Thoracic aorta (tissue), 2 donors: ENCODE results near the gene PKP4. TPM values are rescaled to one million over a fixed set of nuclear protein-coding genes. Genes with fewer than 3 reads are reported as not detected.

Experiments used
- ATAC-seq: fragments of 150-250 bp; one replicate; pipeline ENCODE4 v1.8.0; 2017; ENCODE audit warnings: low read depth; ENCODE audit not compliant: insufficient number of reproducible peaks, low FRiP score
- DNase-seq: peaks from one replicate; pipeline ENCODE4 v3.0.0-alpha.2; 2020; ENCODE audit warnings: low spot score
- H3K27ac ChIP-seq, 2 donors: fragments of 200-600 bp; sonication (generic); 1 replicate in 1 of 2; 2 replicates in 1 of 2; pipeline ENCODE4 v1.5.1; 2016; ENCODE audit warnings: mild to moderate bottlenecking in 2 of 2, moderate library complexity in 2 of 2
- H3K27me3 ChIP-seq: fragments of 200-600 bp; sonication (generic); replicated peaks from 2 replicates; pipeline ENCODE4 v1.6.0; 2016; ENCODE audit warnings: mild to moderate bottlenecking; ENCODE audit not compliant: insufficient read depth
- H3K36me3 ChIP-seq: fragments of 200-600 bp; sonication (generic); one replicate; pipeline ENCODE4 v1.5.1; 2016
- H3K4me1 ChIP-seq, 2 donors: fragments of 200-600 bp; sonication (generic); 1 replicate in 1 of 2; 2 replicates in 1 of 2; pipeline versions ENCODE4 v1.5.1 to v1.6.0; 2016; ENCODE audit warnings: low read depth in 2 of 2, mild to moderate bottlenecking in 1 of 2; ENCODE audit not compliant: control insufficient read depth in 1 of 2
- H3K4me3 ChIP-seq: fragments of 200-600 bp; sonication (generic); 2 replicates; pipeline ENCODE4 v1.5.1; 2016; ENCODE audit warnings: mild to moderate bottlenecking
- H3K9me3 ChIP-seq: fragments of 200-600 bp; sonication (generic); 2 replicates; pipeline ENCODE4 v1.5.1; 2016
- total RNA-seq, 2 donors: library from RNA; depleted of rRNA; stranded (reverse); fragments of >200 nt; gene quantifications; one replicate each; pipeline versions ENCODE4 v1.1.0 to v1.2.3, GENCODE V29; 2016
- TF ChIP-seq, protein P1 (sequence below): fragments of 200-600 bp; sonication (generic); IDR thresholded peaks from one replicate; pipeline ENCODE4 v1.5.1; 2019; ENCODE audit warnings: antibody characterized with exemption

Gene PKP4
- total RNA-seq, 2 donors from 2014 or later, result 28.0 to 49.1 TPM

DNA sequence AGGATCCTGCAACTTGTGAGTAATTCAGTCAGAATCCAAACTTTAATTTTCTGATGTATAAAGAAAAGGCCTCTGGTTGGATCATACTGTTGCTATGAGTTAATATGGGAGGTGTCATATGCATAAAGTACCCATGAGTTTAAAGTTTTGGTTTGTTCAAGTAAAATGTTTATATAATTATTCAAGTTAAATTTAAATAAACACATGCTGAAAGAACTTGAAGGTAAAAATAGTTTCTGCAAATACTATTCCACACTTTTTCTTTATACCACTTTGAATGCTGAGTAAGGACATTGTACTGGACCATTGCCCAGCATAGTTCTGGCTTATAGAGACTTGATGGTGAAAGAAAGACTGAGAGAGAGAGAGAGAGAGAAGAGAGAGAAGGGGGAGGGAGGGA, 30.7 kb downstream of the PKP4 start:
- DNase-seq, result no peak
- TF ChIP-seq, protein P1, sequence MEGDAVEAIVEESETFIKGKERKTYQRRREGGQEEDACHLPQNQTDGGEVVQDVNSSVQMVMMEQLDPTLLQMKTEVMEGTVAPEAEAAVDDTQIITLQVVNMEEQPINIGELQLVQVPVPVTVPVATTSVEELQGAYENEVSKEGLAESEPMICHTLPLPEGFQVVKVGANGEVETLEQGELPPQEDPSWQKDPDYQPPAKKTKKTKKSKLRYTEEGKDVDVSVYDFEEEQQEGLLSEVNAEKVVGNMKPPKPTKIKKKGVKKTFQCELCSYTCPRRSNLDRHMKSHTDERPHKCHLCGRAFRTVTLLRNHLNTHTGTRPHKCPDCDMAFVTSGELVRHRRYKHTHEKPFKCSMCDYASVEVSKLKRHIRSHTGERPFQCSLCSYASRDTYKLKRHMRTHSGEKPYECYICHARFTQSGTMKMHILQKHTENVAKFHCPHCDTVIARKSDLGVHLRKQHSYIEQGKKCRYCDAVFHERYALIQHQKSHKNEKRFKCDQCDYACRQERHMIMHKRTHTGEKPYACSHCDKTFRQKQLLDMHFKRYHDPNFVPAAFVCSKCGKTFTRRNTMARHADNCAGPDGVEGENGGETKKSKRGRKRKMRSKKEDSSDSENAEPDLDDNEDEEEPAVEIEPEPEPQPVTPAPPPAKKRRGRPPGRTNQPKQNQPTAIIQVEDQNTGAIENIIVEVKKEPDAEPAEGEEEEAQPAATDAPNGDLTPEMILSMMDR, result no peak
- Histone ChIP-seq H3K36me3 (no peaks in the 10 kb centered on the region), H3K4me3 (no peak overlapping the region), H3K27ac (no peak overlapping the region), H3K27me3 (no peaks in the 10 kb centered on the region), H3K9me3 (no peaks in the 10 kb centered on the region), H3K4me1 (peaks cover 15 to 23% of the 10 kb centered on the region in 2 donors)
- no peak for ATAC-seq

DNA sequence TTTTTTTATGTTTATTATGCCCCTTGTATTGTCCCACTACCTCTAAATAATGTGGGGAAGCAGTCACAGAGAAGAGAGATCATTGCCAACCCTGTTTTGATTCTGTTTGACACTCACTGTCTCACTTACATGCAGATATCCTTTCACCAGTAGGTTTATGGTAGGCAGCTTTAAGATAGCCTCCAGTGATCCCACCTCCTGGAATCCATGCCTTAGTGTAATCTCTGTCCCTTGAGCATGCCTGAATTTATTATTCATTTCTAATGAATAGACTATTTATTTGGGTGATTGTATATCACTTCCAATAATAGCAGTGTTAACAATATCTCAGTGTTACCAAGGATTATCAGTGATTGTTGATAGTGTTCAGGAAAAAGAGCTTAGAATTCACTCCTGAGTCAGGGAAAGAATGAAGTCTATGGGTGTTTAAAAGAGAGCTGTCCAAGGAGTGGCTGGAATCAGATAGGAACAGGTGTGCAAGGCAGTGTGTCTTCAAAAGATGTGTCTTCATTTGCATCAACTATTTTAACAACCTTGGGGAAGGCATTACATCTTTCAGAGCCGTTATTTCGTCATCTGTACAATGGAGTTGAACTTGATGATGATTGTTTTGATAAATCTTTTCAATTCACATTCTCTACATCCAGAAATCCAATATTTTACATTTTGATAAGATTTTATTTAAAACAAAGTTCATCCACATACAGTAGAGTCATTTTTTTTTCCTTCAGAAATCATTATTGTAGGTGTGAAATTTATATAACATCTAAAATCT, 31.9 kb downstream of the PKP4 start:
- no peak for DNase-seq
- H3K36me3 ChIP-seq, result no peaks in the 10 kb centered on the region
- TF ChIP-seq, protein P1, result no peak
- no peaks in the 10 kb centered on the region for H3K9me3 ChIP-seq
- ATAC-seq, result no peak
- H3K4me3 ChIP-seq, result no peak overlapping the region
- peaks cover 18 to 23% of the 10 kb centered on the region in 2 donors for H3K4me1 ChIP-seq
- H3K27me3 ChIP-seq, result no peaks in the 10 kb centered on the region
- H3K27ac ChIP-seq, result no peak overlapping the region

DNA sequence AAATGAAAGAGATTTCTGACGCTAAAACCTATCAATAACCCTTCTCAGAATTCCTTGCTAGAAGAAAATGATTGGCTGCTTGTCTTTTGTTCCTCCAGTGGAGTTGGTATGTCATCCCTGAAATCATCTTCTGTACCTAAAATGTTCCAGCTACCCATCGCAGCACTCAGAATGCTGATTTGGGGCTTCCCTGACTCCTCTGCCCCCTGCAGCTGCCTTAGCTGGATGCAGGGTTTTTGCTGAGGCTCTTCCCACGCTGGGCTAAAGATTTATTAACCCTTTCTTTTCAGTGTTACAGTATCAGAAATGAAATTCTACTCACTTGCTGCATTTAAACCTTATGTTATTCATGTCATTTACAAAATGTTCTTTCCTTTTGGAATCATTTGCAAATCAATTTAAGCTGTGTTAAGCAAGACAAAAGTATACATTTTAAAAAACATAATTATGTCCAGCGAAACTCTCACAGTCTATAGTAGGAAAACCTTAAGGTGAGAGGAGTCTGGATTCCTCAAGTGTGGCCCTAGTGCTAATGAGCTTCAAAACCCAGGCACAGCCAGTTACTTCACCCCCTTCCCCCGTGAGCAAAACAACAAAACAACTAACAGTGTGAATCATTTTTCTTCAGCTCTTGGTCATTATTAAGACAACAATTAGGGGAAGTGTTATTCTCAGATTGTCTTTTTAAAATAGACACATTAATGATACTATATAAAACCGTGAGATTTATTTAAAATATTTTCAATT, 32.8 kb downstream of the PKP4 start:
- no peak for ATAC-seq
- H3K36me3 ChIP-seq, result no peaks in the 10 kb centered on the region
- peaks cover 20 to 23% of the 10 kb centered on the region in 2 donors for H3K4me1 ChIP-seq
- TF ChIP-seq, protein P1, result no peak
- no peaks in the 10 kb centered on the region for H3K9me3 ChIP-seq
- H3K27me3 ChIP-seq, result no peaks in the 10 kb centered on the region
- H3K27ac ChIP-seq, result no peak overlapping the region
- DNase-seq, result no peak
- H3K4me3 ChIP-seq, result no peak overlapping the region

DNA sequence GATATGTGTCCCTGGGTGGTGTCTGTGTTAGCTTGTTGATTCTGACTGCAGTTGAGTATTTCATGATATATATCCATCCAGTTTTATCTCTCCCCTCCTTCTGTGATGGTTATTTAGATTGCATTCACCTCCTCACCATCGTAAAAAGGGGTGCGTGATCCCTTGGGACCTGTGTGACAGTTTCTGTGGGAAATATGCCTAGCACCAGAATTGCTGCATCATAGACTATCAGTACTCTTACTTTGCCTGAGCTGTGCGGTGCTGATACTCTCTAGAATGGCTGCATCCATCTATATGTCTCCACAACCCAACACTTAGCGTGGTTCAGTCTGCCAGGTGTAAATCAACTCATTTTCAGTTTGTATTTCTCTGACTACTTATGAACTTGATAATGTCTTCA, 34.3 kb downstream of the PKP4 start:
- no peaks in the 10 kb centered on the region for H3K9me3 ChIP-seq
- TF ChIP-seq, protein P1, result no peak
- no peaks in the 10 kb centered on the region for H3K27me3 ChIP-seq
- H3K4me1 ChIP-seq, result peaks cover 22 to 23% of the 10 kb centered on the region in 2 donors
- no peak for DNase-seq
- H3K36me3 ChIP-seq, result no peaks in the 10 kb centered on the region
- H3K4me3 ChIP-seq, result no peak overlapping the region
- ATAC-seq, result no peak
- H3K27ac ChIP-seq, result no peak overlapping the region

DNA sequence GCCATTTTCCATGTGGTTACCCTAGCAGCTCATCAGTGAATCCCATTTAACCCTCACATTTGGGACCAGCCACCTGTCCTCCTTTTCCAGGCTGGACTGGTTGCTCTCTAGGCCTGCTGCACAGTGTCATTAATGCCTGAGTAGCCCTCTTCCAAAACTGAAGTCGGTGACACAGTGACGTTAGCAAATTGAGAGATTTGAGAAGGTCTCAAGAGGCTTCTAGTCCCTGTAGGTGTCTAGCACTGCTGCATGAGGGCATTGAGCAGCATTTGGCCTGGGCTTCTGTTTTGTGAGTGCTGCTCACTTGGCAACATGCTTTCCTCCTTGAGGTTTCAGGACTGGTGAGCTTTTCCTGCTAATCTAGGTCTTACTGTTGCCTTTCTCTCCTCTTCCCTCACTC, 36.7 kb downstream of the PKP4 start:
- H3K4me3 ChIP-seq, result no peak overlapping the region
- no peaks in the 10 kb centered on the region for H3K27me3 ChIP-seq
- H3K27ac ChIP-seq, result no peak overlapping the region
- H3K36me3 ChIP-seq, result no peaks in the 10 kb centered on the region
- H3K4me1 ChIP-seq, result peaks cover 6 to 12% of the 10 kb centered on the region in 2 donors
- no peaks in the 10 kb centered on the region for H3K9me3 ChIP-seq
- no peak for ATAC-seq
- DNase-seq, result no peak
- TF ChIP-seq, protein P1, result no peak
